H1 (cell line): Measurements from ENCODE around the gene PPIH. TPM values are rescaled to one million over a fixed set of nuclear protein-coding genes. Genes with fewer than 3 reads are reported as not detected.

Experiments
- CTCF ChIA-PET: fragments of 300-600 bp; sonication (Branson Sonifier 250); formaldehyde crosslinking; loops from one replicate; lab custom pipeline; 2021; ENCODE audit not compliant: partially characterized antibody; lab: Charles Lee
- POLR2A ChIA-PET: fragments of 300-600 bp; sonication (Branson Sonifier 250); formaldehyde crosslinking; loops from one replicate; lab custom pipeline; 2021; ENCODE audit warnings: inconsistent platforms; ENCODE audit not compliant: partially characterized antibody; lab: Charles Lee
- DNase-seq, 2 experiments: peaks; one replicate each; pipeline versions ENCODE4 v3.0.0 to v3.0.0-alpha.2; 2010 to 2022; ENCODE audit warnings: low spot score in 2 of 2, low read depth in 1 of 2, mixed read lengths in 1 of 2
- FAIRE-seq: peaks from 2 replicates; lab custom pipeline; 2011; peaks lifted over from hg19 to GRCh38; lab: Jason Lieb, UNC
- H2AFZ ChIP-seq: 2 replicates; pipeline ENCODE4 v1.8.1; 2012; ENCODE audit warnings: low read length, inconsistent platforms
- H2AK5ac ChIP-seq: 2 replicates; pipeline ENCODE4 v1.6.1; 2013; ENCODE audit warnings: low read depth, low read length
- H2BK120ac ChIP-seq: replicated peaks from 2 replicates; pipeline ENCODE3; 2013; ENCODE audit warnings: low read depth, low read length, inconsistent platforms
- H2BK12ac ChIP-seq: 2 replicates; pipeline ENCODE4 v1.6.1; 2013; ENCODE audit warnings: low read depth, low read length
- H2BK15ac ChIP-seq: 2 replicates; pipeline ENCODE4 v1.6.1; 2013; ENCODE audit warnings: low read length
- H2BK20ac ChIP-seq: 2 replicates; pipeline ENCODE4 v1.6.1; 2013; ENCODE audit warnings: low read length
- H2BK5ac ChIP-seq: 2 replicates; pipeline ENCODE4 v1.6.1; 2013; ENCODE audit warnings: low read depth, low read length
- H3K14ac ChIP-seq: 2 replicates; pipeline ENCODE4 v1.6.1; 2013; ENCODE audit warnings: inconsistent platforms; ENCODE audit not compliant: insufficient read length
- H3K18ac ChIP-seq: 2 replicates; pipeline ENCODE4 v1.6.1; 2013; ENCODE audit warnings: low read length; ENCODE audit errors: extremely low read depth
- H3K23ac ChIP-seq: 2 replicates; pipeline ENCODE4 v1.6.1; 2013; ENCODE audit warnings: inconsistent platforms; ENCODE audit not compliant: insufficient read length
- H3K23me2 ChIP-seq: 2 replicates; pipeline ENCODE4 v1.6.1; 2013; ENCODE audit warnings: low read depth, low read length
- H3K27ac ChIP-seq: 2 replicates; pipeline ENCODE4 v1.6.1; 2011; ENCODE audit warnings: low read depth, low read length, inconsistent platforms
- H3K27me3 ChIP-seq, 4 experiments: replicated peaks in 1 of 4; 1 replicate in 1 of 4; 2 replicates in 3 of 4; pipeline versions ENCODE4 v1.6.1 to v1.8.1; 2011 to 2013; ENCODE audit warnings: low read length in 3 of 4, mild to moderate bottlenecking in 3 of 4, inconsistent platforms in 2 of 4, mixed read lengths in 2 of 4, moderate library complexity in 1 of 4; ENCODE audit not compliant: control insufficient read depth in 3 of 4, insufficient read depth in 3 of 4; ENCODE audit errors: extremely low read depth in 1 of 4
- H3K36me3 ChIP-seq, 4 experiments: 2 replicates each; pipeline versions ENCODE4 v1.6.1 to v1.8.1; 2011 to 2013; ENCODE audit warnings: mild to moderate bottlenecking in 4 of 4, low read length in 3 of 4, moderate library complexity in 2 of 4, control low read depth in 1 of 4, inconsistent platforms in 1 of 4; ENCODE audit not compliant: insufficient read depth in 4 of 4, control insufficient read depth in 2 of 4
- H3K4ac ChIP-seq: replicated peaks from 2 replicates; pipeline ENCODE3; 2013; ENCODE audit warnings: low read length, low read depth, mixed read lengths, inconsistent platforms; ENCODE audit not compliant: insufficient read length
- H3K4me1 ChIP-seq, 4 experiments: replicated peaks in 1 of 4; 1 replicate in 1 of 4; 2 replicates in 3 of 4; pipeline versions ENCODE4 v1.6.1 to v1.8.1; 2011 to 2013; ENCODE audit warnings: low read length in 3 of 4, inconsistent platforms in 2 of 4, mixed read lengths in 1 of 4; ENCODE audit not compliant: insufficient read depth in 4 of 4, control insufficient read depth in 3 of 4
- H3K4me2 ChIP-seq, 2 experiments: 2 replicates each; pipeline versions ENCODE4 v1.6.1 to v1.8.1; 2011 to 2013; ENCODE audit warnings: low read depth in 2 of 2, low read length in 2 of 2, control low read depth in 1 of 2, inconsistent platforms in 1 of 2, mild to moderate bottlenecking in 1 of 2; ENCODE audit not compliant: insufficient read depth in 1 of 2
- H3K4me3 ChIP-seq, 4 experiments: fragments of 200-600, 300-600 bp in 1 of 4; sonication (generic), shearing (Covaris generic), sonication (Bioruptor Twin) in 1 of 4; 2 replicates each; pipeline versions ENCODE4 v1.5.1 to v1.8.1; 2011 to 2016; ENCODE audit warnings: low read length in 4 of 4, low read depth in 3 of 4, control low read depth in 2 of 4, inconsistent platforms in 2 of 4, mild to moderate bottlenecking in 2 of 4, mixed read lengths in 1 of 4, moderate library complexity in 1 of 4; ENCODE audit not compliant: insufficient read depth in 2 of 4; ENCODE audit errors: extremely low read depth in 1 of 4
- H3K56ac ChIP-seq: replicated peaks from 2 replicates; pipeline ENCODE3; 2013; ENCODE audit warnings: low read depth, mild to moderate bottlenecking, mixed read lengths, low read length, inconsistent platforms; ENCODE audit not compliant: insufficient read length
- H3K79me1 ChIP-seq: 2 replicates; pipeline ENCODE4 v1.6.1; 2013; ENCODE audit warnings: low read depth, low read length, control low read depth
- H3K79me2 ChIP-seq, 2 experiments: 2 replicates each; pipeline versions ENCODE4 v1.6.1 to v1.8.1; 2012 to 2013; ENCODE audit warnings: low read length in 2 of 2, mild to moderate bottlenecking in 2 of 2, inconsistent platforms in 1 of 2; ENCODE audit not compliant: insufficient read depth in 2 of 2, control insufficient read depth in 1 of 2
- H3K9ac ChIP-seq, 4 experiments: replicated peaks in 1 of 4; 1 replicate in 1 of 4; 2 replicates in 3 of 4; pipeline versions ENCODE4 v1.6.1 to v1.8.1; 2011 to 2013; ENCODE audit warnings: low read depth in 3 of 4, low read length in 3 of 4, control low read depth in 2 of 4, mild to moderate bottlenecking in 2 of 4, moderate library complexity in 2 of 4, inconsistent platforms in 1 of 4; ENCODE audit errors: extremely low read depth in 1 of 4
- H3K9me3 ChIP-seq, 2 experiments: 2 replicates each; pipeline versions ENCODE4 v1.6.1 to v1.8.1; 2012 to 2013; ENCODE audit warnings: mild to moderate bottlenecking in 2 of 2, moderate library complexity in 2 of 2, control low read depth in 1 of 2, inconsistent platforms in 1 of 2, low read depth in 1 of 2, low read length in 1 of 2, mixed read lengths in 1 of 2; ENCODE audit not compliant: insufficient read depth in 2 of 2
- H4K20me1 ChIP-seq, 2 experiments: replicated peaks in 1 of 2; 2 replicates each; pipeline versions ENCODE3 to v1.8.1; 2011 to 2013; ENCODE audit warnings: inconsistent platforms in 2 of 2, low read length in 2 of 2, mild to moderate bottlenecking in 1 of 2; ENCODE audit not compliant: insufficient read depth in 2 of 2, control insufficient read depth in 1 of 2
- H4K5ac ChIP-seq: 2 replicates; pipeline ENCODE4 v1.6.1; 2013; ENCODE audit warnings: low read length, low read depth, mixed read lengths, inconsistent platforms; ENCODE audit not compliant: insufficient read length
- H4K8ac ChIP-seq: 2 replicates; pipeline ENCODE4 v1.8.0; 2013; ENCODE audit warnings: mild to moderate bottlenecking, moderate library complexity, low read length, inconsistent platforms; ENCODE audit not compliant: insufficient read depth; ENCODE audit errors: extremely low read depth
- H4K91ac ChIP-seq: replicated peaks from 2 replicates; pipeline ENCODE3; 2013; ENCODE audit warnings: low read length, mixed read lengths, inconsistent platforms; ENCODE audit not compliant: insufficient read length
- ASH2L ChIP-seq: fragments of 200-600, 300-600 bp; sonication (generic); IDR thresholded peaks from one replicate; pipeline ENCODE4 v1.7.1; 2017; ENCODE audit warnings: low read length
- CEBPB ChIP-seq: IDR thresholded peaks from 2 replicates; pipeline ENCODE4 v1.6.1; 2012; ENCODE audit warnings: low read depth, low read length
- POLR2AphosphoS5 ChIP-seq: IDR thresholded peaks from 2 replicates; pipeline ENCODE4 v1.6.1; 2011; ENCODE audit warnings: low read depth, low read length
- RFX5 ChIP-seq: IDR thresholded peaks from 2 replicates; pipeline ENCODE4 v1.6.1; 2011; ENCODE audit warnings: low read depth, low read length, improper control_type of control experiment, borderline replicate concordance
- SAP30 ChIP-seq: fragments of 300-600 bp; sonication (generic); IDR thresholded peaks from 2 replicates; pipeline ENCODE4 v1.7.1; 2012; ENCODE audit warnings: low read length, moderate library complexity, mild to moderate bottlenecking, inconsistent platforms; ENCODE audit not compliant: insufficient read depth, insufficient replicate concordance
- TBP ChIP-seq: IDR thresholded peaks from 2 replicates; pipeline ENCODE4 v1.6.1; 2011; ENCODE audit warnings: low read depth, low read length, improper control_type of control experiment
- WGBS, 2 experiments: shearing (Covaris generic) in 1 of 2; methylation state at CpG; one replicate each; pipeline versions ENCODE4 v1.1.6 to v1.1.7; 2013 to 2015; ENCODE audit warnings: low lambda C conversion rate in 2 of 2, mixed read lengths in 2 of 2, inconsistent platforms in 1 of 2, low coverage in 1 of 2, missing lambda C conversion rate in 1 of 2; ENCODE audit not compliant: insufficient replicate concordance in 2 of 2, insufficient coverage in 1 of 2, insufficient read length in 1 of 2; ENCODE audit errors: extremely low coverage in 1 of 2, missing lambda C conversion rate in 1 of 2; 5-methylcytosine and 5-hydroxymethylcytosine counted together
- polyA plus RNA-seq, 7 experiments: library from polyadenylated mRNA; depleted of rRNA in 3 of 7; stranded (reverse) in 5 of 7; unstranded in 2 of 7; fragments of >200 nt in 5 of 7; fragments of 200-250 nt in 2 of 7; gene quantifications; 1 replicate in 5 of 7; 2 replicates in 1 of 7; 4 replicates in 1 of 7; pipeline versions ENCODE4 v1.2.1 to v1.2.3, GENCODE V29; 2011 to 2013; ENCODE audit warnings: missing spikeins in 2 of 7, mixed read lengths in 2 of 7
- total RNA-seq: library from RNA; stranded (reverse); fragmentation: NEBNext Ultra II Directional; extraction: Animal tissue kit (Norgen Biotek cat#: 25700); gene quantifications from 2 replicates; pipeline ENCODE4 v1.2.1, GENCODE V29; 2021

The PPIH gene
- total and polyA plus RNA-seq, 2 of the 8 experiments (the other 6 are each of a cell fraction or from before 2014, with no cell fraction given): 78.1 to 91.5 TPM

- H3K23ac ChIP-seq: no peak overlapping the region
- H2BK20ac ChIP-seq: no peak overlapping the region
- no peak overlapping the region for H3K4ac ChIP-seq
- H3K23me2 ChIP-seq: no peaks in the 10 kb centered on the region
- H4K91ac ChIP-seq: no peak overlapping the region
- no peak overlapping the region for H3K9ac ChIP-seq
- no peak for FAIRE-seq
- H2BK5ac ChIP-seq: no peak overlapping the region
- POLR2A ChIA-PET: interaction anchor here (0.6 to 1.9 kb wide), 5 partner anchors 9 to 57 kb away, joined by 3 to 6 read pairs (median 4); partner anchors contain the start of gene YBX1
- H4K8ac ChIP-seq: no peak overlapping the region
- no peak overlapping the region for H3K4me2 ChIP-seq
- no peak overlapping the region for H3K56ac ChIP-seq
- peaks cover 2% of the 10 kb centered on the region; the same call in 1 of the 2 replicates for H3K79me1 ChIP-seq
- H3K27ac ChIP-seq: no peak overlapping the region
- no peak overlapping the region for H3K18ac ChIP-seq
- TF ChIP-seq RFX5 (no peak), ASH2L (no peak), SAP30 (no peak), POLR2AphosphoS5 (peak; percentile 56), TBP (no peak), CEBPB (no peak)
- CTCF ChIA-PET: interaction anchor here (0.7 kb wide), 1 partner anchor 73 kb away, joined by 3 read pairs; no protein-coding TSS in a partner anchor
- no peak overlapping the region for H2BK15ac ChIP-seq
- H2BK12ac ChIP-seq: no peak overlapping the region
- H3K36me3 ChIP-seq: peaks cover 15 to 80% (median 54%) of the 10 kb centered on the region in 4 experiments
- no peak overlapping the region for H4K5ac ChIP-seq
- H3K4me1 ChIP-seq: no peaks in the 10 kb centered on the region
- H2AK5ac ChIP-seq: no peak overlapping the region
- H3K27me3 ChIP-seq: no peaks in the 10 kb centered on the region
- 91% methylated on average over 7 of the region's 7 CpGs; no CpG with 5 or more reads in 1 of the 2 experiments for WGBS, 2 experiments
- no peaks in the 10 kb centered on the region for H3K9me3 ChIP-seq
- H2BK120ac ChIP-seq: no peak overlapping the region
- no peak for DNase-seq
- no peak overlapping the region for H2AFZ ChIP-seq
- no peak overlapping the region for H3K4me3 ChIP-seq
- no peak overlapping the region for H3K14ac ChIP-seq
- peaks cover 4 to 6% of the 10 kb centered on the region in 2 experiments for H4K20me1 ChIP-seq
- peaks cover 0 to 57% of the 10 kb centered on the region in 2 experiments; a peak in 2 of 4 replicates for H3K79me2 ChIP-seq
Observed at GRCh38 chr1:42703888-42704464, 45.8 kb downstream of the PPIH start.
